Activated CD4-positive, alpha-beta memory T cell treated with anti-CD3 and anti-CD28 coated beads, Interleukin-2, amount 10 ng/mL, durations not matched to agents 7 days and 5 days (primary cell): ENCODE results near the gene SIL1. TPM values are rescaled to one million over a fixed set of nuclear protein-coding genes. Genes with fewer than 3 reads are reported as not detected.

Experiments used
- CTCF ChIA-PET: fragments of 350-600 bp; sonication (Branson Sonifier 250); formaldehyde crosslinking; loops from one replicate; lab custom pipeline; 2021; ENCODE audit warnings: antibody characterized with exemption, inconsistent platforms; lab: Charles Lee
- POLR2A ChIA-PET: fragments of 350-600 bp; sonication (Branson Sonifier 250); formaldehyde crosslinking; loops from one replicate; lab custom pipeline; 2021; ENCODE audit warnings: antibody characterized with exemption; lab: Charles Lee
- DNase-seq: peaks from one replicate; pipeline ENCODE4 v3.0.0-alpha.2; 2020
- H3K27ac Mint-ChIP-seq: one replicate; pipeline ENCODE4 v1.8.0; 2021; ENCODE audit warnings: mild to moderate bottlenecking, mixed read lengths
- H3K27me3 Mint-ChIP-seq: one replicate; pipeline ENCODE4 v1.8.0; 2021; ENCODE audit warnings: mixed read lengths
- H3K36me3 Mint-ChIP-seq: one replicate; pipeline ENCODE4 v1.8.0; 2021; ENCODE audit warnings: low read depth, mixed read lengths
- H3K4me1 Mint-ChIP-seq: one replicate; pipeline ENCODE4 v1.8.0; 2021; ENCODE audit warnings: mixed read lengths
- H3K4me3 Mint-ChIP-seq: one replicate; pipeline ENCODE4 v1.8.0; 2021; ENCODE audit warnings: mild to moderate bottlenecking, mixed read lengths
- H3K9me3 Mint-ChIP-seq: one replicate; pipeline ENCODE4 v1.8.0; 2021; ENCODE audit warnings: mixed read lengths
- total RNA-seq, 2 experiments: library from RNA; stranded (reverse); gene quantifications; one replicate each; pipeline ENCODE4 v1.2.3, GENCODE V29; 2021

SIL1 gene
- total RNA-seq, 2 experiments from 2014 or later = 23.1 to 39.7 TPM

DNA sequence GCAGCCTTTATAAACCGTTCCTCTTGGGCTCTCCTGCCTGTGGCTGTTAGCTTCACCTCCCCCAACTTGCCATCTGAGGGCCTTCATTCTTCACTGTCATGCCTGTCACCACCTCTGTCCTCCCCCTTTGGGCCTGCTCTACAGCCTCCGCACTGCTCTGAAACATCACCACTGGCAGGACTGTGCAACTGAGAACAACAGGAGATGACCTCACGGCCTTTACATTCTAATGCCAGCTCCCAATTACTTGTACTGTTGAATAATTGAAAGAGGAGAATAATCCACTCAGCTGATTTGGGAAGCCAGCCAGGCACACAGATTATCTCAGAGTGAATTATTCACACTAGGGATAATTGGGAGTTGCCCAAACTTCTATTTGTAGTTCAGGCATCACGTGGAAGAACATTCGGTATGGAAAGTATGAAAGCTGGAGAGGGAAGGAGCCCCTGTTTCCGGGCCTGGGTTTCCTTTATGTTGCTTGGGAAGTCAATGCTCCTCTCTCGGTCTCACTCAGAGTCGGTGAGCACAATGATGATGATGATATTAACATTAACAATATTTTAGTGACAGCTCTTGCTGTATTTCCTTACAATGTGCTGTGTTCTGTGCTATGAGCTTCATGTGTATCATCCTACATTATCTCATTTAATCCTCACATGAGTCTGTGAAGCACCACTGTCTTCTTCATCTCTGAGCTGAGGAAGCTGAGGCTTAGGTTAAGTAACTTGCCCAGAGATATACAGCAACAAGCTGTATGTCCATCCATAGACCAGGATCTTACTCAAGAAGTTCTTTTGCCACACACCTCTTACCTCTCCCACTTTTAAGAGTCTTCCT lies 223.7 kb downstream of the SIL1 start:
- ChIA-PET POLR2A (interaction anchor here (0.9 kb wide), 1 partner anchor 21 kb away, joined by 4 read pairs; no protein-coding TSS in a partner anchor), CTCF (no interaction called here)
- peaks cover 9% of the 10 kb centered on the region for H3K4me1 Mint-ChIP-seq

DNA sequence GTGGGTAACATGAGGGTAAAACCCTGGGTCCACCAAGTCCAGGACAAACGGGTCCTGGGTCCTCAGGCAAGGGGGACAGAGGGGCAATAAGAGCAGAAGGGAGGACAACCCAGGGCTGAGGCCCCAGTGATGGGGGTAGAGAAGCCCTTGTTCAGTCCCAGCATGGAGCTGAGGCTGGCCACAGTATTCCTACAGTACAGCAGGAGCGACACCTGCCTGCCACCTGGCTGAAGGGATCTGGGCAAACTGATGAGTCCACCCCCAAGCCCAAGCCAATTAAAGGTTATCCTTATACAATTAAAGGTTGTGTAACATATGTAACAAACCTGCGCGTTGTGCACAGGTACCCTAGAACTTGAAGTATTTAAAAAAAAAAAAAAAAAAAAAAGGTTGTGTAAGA lies 225.3 kb downstream of the SIL1 start:
- no peaks in the 10 kb centered on the region for H3K27me3 Mint-ChIP-seq
- no peaks in the 10 kb centered on the region for H3K4me1 Mint-ChIP-seq
- POLR2A ChIA-PET = no interaction called here
- H3K27ac Mint-ChIP-seq = no peak overlapping the region
- no peak overlapping the region for H3K4me3 Mint-ChIP-seq
- no peaks in the 10 kb centered on the region for H3K9me3 Mint-ChIP-seq
- H3K36me3 Mint-ChIP-seq = no peaks in the 10 kb centered on the region
- CTCF ChIA-PET = no interaction called here
- no peak for DNase-seq

More for the DNA sequence above, 223.7 kb downstream of the SIL1 start:
- no peak for DNase-seq
- Mint-ChIP-seq H3K4me3 (no peak overlapping the region), H3K36me3 (peaks cover 3% of the 10 kb centered on the region), H3K27ac (no peak overlapping the region), H3K9me3 (no peaks in the 10 kb centered on the region), H3K27me3 (no peaks in the 10 kb centered on the region)

DNA sequence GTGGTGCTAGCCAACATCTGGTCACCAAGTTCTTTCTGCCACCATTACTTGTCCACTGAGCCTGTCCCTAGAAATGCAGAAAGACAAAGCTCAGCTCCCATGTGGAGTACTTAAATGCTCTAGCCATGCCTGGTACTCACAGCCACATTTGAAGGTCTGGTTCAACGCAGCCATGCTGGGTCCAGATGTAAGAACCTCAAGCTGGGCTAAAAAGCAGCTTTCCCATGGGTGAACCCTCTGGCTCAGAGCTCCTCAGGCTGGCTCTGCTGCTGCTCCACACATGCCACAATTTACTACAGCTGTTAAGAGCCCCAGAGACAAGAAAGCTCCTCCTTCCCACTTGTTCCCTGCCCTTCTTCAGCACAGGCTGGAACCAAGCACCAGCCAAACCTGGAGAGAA lies 225.9 kb downstream of the SIL1 start:
- Mint-ChIP-seq H3K36me3 (no peaks in the 10 kb centered on the region), H3K27me3 (no peaks in the 10 kb centered on the region), H3K4me1 (no peaks in the 10 kb centered on the region), H3K9me3 (no peaks in the 10 kb centered on the region), H3K4me3 (no peak overlapping the region), H3K27ac (no peak overlapping the region)
- CTCF ChIA-PET = interaction anchor here (1.5 kb wide), 1 partner anchor 9 kb away, joined by 4 read pairs; no protein-coding TSS in a partner anchor
- no peak for DNase-seq
- POLR2A ChIA-PET = no interaction called here

DNA sequence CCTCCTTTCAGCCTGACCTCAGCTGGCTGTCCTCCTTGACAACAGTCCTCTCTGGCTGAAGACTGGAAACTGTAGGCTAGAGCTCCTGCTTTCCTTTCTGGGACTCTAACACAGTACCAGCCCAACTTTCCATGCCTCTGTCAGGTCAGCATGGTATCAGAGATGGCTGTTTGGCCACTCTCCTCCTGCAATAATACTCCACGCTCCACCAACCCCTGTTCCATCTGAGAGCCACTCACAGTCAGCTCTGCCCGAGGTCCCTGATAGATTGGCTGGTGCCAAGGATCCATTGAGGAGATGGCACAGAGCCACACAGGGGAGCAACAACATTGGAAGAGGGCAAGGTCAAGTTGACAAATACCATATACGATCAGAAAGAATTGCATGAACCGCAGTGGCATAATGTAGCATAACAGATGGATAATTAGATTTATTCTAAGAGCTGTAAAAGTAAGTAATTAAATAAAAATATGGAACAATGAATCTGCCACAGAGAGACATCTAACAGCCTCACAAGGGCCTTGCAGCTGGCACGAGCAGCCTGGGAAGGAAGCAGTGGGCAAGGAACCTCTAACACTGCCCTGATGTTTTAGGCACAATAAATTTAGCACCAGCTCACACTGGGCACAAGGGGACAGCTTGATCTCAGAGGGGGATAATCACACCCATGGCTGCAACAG lies 228.7 kb downstream of the SIL1 start:
- Mint-ChIP-seq H3K27ac (no peak overlapping the region), H3K27me3 (no peaks in the 10 kb centered on the region), H3K4me1 (no peaks in the 10 kb centered on the region), H3K4me3 (no peak overlapping the region), H3K36me3 (no peaks in the 10 kb centered on the region), H3K9me3 (no peaks in the 10 kb centered on the region)
- ChIA-PET CTCF (no interaction called here), POLR2A (no interaction called here)
- DNase-seq = no peak

DNA sequence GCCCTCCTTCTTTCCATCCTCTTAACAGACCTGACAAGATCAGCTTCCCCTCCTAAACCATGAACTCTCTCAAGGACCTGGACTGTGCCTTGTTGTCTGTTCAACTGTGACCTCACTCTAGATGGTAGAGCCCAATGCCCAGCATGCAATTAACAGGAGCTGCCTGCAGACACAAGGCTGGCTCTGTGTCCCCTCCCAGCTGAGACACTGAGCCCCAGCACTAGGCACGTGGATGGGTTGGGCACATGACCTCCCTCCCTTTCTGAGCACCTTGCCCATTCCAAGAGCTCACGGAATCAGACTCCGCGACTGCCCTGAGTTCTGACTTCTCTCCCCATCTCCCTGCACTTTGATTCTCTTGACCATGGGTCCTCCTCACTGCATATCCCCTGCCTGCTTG lies 229.6 kb downstream of the SIL1 start:
- Mint-ChIP-seq H3K4me3 (no peak overlapping the region), H3K27ac (no peak overlapping the region)
- POLR2A ChIA-PET = no interaction called here

DNA sequence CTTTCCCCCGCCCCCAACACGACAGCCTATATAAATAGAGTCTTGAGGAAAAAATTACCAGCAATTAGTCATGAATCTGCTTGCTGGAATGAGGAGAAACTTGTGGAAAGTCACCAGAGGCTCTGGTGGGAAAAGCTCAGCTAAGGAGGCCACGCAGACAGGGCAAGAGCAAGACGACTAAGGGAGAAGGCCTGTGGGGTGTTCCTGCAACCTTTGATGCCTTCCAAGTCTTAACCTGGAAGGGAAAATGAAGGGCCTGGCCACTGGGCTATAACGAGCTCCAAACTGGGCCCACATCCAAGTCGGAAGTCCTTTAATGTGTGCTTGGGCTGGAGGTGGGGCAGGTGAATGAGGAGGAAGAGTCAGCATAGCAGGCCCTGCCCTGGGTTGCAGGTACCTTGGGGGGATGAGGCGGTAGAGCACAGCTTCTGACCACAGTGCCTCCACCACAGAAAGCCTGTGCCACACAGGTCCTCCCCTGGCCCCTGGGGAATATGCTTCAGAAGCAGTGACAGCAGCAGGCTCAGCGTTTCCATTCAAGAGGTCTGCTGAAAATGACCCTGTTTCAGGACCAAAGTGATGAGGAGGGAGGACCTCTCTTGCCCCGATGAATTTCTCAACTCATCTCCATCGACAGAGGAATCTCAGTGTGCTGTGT lies 230.2 kb downstream of the SIL1 start:
- no peak for DNase-seq
- ChIA-PET CTCF (no interaction called here), POLR2A (no interaction called here)
- Mint-ChIP-seq H3K27me3 (no peaks in the 10 kb centered on the region), H3K27ac (no peak overlapping the region), H3K4me1 (no peaks in the 10 kb centered on the region), H3K9me3 (no peaks in the 10 kb centered on the region), H3K4me3 (no peak overlapping the region), H3K36me3 (no peaks in the 10 kb centered on the region)

More for the DNA sequence above, 229.6 kb downstream of the SIL1 start:
- DNase-seq = no peak
- no peaks in the 10 kb centered on the region for H3K9me3 Mint-ChIP-seq
- no peaks in the 10 kb centered on the region for H3K36me3 Mint-ChIP-seq
- H3K4me1 Mint-ChIP-seq = no peaks in the 10 kb centered on the region
- CTCF ChIA-PET = no interaction called here
- no peaks in the 10 kb centered on the region for H3K27me3 Mint-ChIP-seq

DNA sequence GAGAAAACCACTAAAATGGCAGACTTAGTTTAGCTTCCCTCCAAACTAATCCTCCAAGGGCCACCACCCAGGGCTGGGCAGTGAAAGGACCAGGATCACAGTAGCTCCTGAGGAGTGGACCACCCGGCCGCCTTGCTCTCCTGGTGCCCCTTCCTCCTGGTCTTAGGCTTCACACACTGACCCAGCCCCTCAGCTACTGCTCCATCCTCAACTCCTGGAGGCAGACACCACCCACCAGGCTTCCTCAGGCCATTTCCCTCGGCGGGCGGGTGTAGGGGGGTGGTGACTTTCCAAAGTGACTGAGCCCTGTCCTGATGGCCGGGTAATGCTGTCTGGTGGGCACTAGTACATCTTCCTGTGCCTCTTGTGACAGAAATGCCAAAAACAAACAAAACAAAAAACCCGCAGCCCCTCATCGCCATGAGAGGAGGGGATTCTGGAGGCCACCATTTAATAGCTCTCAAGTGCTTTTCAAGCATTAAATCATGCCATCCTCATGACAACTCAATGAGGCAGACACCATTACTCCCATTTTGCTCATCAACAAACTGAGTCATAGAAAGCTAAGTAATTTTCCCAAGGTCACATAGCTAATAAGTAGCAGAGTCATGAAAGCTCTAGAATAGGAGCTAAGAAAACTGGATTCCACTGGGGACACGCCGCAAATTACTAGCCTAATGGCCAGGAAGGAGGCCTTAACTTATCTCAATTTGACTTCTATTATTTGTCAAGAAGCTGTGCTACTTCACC lies 231.8 kb downstream of the SIL1 start:
- no peaks in the 10 kb centered on the region for H3K27me3 Mint-ChIP-seq
- H3K4me3 Mint-ChIP-seq = no peak overlapping the region
- no peaks in the 10 kb centered on the region for H3K9me3 Mint-ChIP-seq
- H3K27ac Mint-ChIP-seq = no peak overlapping the region
- CTCF ChIA-PET = interaction anchor here (1.1 kb wide), 1 partner anchor 387 kb away, joined by 4 read pairs; no protein-coding TSS in a partner anchor
- POLR2A ChIA-PET = no interaction called here
- DNase-seq = no peak
- no peaks in the 10 kb centered on the region for H3K36me3 Mint-ChIP-seq
- H3K4me1 Mint-ChIP-seq = no peaks in the 10 kb centered on the region

DNA sequence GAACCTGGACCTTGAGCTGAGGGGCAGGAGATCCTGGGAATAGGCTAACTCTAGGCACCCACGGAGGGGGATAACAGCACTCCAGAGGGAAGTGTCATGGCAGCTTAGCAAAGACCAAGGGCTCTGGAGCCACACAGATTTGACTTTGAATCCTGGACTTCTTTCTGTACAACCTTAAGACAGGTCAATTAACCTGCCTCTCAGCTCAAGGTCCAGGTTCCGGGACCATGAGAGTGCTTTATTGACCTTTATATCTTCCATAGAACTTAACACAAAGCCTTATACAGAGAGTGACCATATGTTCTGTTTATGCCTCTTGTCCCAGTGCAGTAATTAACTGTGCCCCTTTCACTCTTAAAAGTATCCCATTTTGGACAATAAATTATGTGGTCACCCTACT lies 232.5 kb downstream of the SIL1 start:
- Mint-ChIP-seq H3K9me3 (no peaks in the 10 kb centered on the region), H3K27ac (no peak overlapping the region), H3K27me3 (no peaks in the 10 kb centered on the region), H3K4me3 (no peak overlapping the region), H3K36me3 (no peaks in the 10 kb centered on the region), H3K4me1 (no peaks in the 10 kb centered on the region)
- ChIA-PET POLR2A (no interaction called here), CTCF (no interaction called here)
- DNase-seq = no peak

DNA sequence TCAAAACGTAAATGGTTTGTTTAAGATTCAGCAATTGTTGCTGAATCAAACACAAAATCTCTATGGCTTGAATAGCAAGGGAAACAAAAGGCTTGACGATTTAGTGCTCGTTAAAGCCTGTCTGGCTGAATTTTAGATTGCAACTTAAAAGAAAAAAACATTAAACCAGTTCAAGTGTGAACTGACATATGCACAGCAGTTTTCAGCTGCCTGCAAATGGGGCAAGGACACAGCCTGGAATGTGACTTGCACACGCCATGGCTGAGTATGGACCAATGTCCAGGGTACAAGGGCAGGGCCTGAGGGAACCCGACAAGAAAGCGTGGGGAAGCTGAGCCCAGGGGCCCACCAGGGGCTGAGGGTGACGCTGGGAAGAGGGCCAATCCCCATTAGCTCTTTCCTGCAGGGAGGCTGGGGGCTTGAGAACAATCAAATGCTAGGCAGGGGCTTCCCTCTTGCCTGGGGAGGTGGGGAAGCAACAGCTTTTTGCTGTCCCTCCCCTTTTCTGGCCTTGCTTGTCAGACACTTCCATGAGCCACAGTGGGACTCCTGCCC lies 233.4 kb downstream of the SIL1 start:
- no peak overlapping the region for H3K27ac Mint-ChIP-seq
- CTCF ChIA-PET = no interaction called here

DNA sequence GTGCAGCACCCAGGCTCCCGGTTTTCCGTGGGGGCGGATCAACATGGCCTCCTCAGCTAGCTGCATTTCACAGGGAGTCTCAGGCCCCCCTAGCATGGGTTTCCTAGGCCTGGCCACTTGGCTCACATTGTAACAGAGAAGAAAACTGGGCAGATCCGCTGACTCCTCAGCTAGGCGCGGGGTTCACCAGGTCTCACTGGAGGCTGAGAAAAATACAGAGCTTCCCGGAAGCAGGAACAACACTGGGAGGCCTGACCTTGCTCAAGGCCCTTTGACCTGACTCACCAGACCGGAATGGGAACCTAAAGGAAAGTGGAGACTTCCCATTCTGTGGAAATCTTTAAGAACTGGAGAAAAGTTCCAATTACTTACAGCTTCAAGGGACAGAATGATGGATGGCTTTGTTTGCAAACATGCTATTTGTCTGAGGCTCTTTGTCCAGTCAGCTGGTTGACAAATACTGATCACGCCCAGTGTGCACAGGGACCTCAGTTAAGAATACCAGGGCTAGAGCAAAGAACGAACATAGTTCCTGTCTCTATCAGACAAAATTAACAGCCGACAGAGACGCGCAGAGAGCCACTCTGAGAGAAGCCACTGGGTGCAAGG lies 234.3 kb downstream of the SIL1 start:
- no peak for DNase-seq
- Mint-ChIP-seq H3K4me3 (no peak overlapping the region), H3K27ac (no peak overlapping the region), H3K9me3 (no peaks in the 10 kb centered on the region), H3K36me3 (no peaks in the 10 kb centered on the region), H3K27me3 (no peaks in the 10 kb centered on the region), H3K4me1 (no peaks in the 10 kb centered on the region)
- ChIA-PET CTCF (no interaction called here), POLR2A (no interaction called here)

More for the DNA sequence above, 233.4 kb downstream of the SIL1 start:
- DNase-seq = no peak
- POLR2A ChIA-PET = no interaction called here
- Mint-ChIP-seq H3K9me3 (no peaks in the 10 kb centered on the region), H3K4me3 (no peak overlapping the region), H3K36me3 (no peaks in the 10 kb centered on the region), H3K27me3 (no peaks in the 10 kb centered on the region), H3K4me1 (no peaks in the 10 kb centered on the region)

DNA sequence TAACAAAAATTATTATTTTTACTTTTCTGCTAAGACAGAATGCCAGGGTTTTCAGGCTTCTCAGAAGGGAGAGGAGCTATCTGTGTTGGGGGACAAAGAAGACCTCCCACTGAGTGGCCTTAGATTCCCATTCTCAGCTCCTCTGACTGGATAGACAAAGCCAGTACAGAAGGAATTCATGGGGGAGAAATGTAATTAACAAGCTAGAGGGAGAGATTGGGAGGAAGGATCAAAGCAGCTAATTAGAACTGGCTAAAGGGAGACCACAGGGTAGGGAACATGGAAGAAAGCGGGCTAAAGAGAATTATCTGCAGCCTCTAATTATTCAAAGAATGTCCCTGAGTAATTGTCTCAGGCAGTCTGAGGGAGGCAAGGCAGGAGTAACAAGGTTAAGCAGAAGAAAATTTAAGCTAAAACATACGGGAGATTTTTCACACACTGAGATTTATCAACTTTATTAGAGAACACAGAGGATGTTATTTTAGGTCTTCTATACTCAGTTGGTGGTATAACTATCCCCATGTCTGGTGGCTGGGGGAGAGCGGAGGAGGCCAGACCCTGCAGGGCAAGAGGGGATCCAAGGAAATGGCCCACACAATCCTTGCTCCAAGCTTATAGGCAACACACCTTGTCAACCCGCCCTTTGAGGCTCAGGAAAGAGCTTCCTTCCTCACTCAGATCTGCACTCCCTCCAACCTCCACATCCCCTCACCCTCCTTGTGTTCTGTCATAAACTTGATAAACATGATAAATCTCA lies 235.4 kb downstream of the SIL1 start:
- Mint-ChIP-seq H3K4me1 (no peaks in the 10 kb centered on the region), H3K27me3 (no peaks in the 10 kb centered on the region), H3K4me3 (no peak overlapping the region), H3K9me3 (no peaks in the 10 kb centered on the region), H3K27ac (no peak overlapping the region), H3K36me3 (no peaks in the 10 kb centered on the region)
- CTCF ChIA-PET = no interaction called here
- no peak for DNase-seq
- POLR2A ChIA-PET = interaction anchor here (0.6 kb wide), 1 partner anchor 53 kb away, joined by 3 read pairs; no protein-coding TSS in a partner anchor

DNA sequence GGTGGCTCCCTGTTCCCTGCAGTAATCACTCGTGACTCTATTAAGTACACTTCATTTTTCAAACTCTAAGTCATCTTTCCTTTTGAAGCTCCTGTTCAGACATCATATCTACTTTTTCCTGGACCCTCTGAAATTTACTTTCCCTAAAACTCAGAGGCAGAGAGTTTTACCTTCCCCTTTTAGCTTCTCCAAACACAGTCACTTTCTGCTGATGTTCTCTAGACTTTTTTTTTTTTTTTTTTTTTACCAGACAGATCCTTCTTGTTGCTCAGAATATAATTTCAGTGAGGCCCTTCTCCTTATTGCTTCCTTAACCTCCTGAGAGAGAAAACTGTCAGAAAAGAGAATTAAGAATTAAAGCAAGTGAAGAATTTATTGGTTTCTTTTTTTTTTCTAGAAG lies 236.4 kb downstream of the SIL1 start:
- DNase-seq = no peak
- no peaks in the 10 kb centered on the region for H3K36me3 Mint-ChIP-seq
- H3K9me3 Mint-ChIP-seq = no peaks in the 10 kb centered on the region
- no peaks in the 10 kb centered on the region for H3K4me1 Mint-ChIP-seq
- no peak overlapping the region for H3K27ac Mint-ChIP-seq
- POLR2A ChIA-PET = no interaction called here
- H3K4me3 Mint-ChIP-seq = no peak overlapping the region
- CTCF ChIA-PET = no interaction called here
- no peaks in the 10 kb centered on the region for H3K27me3 Mint-ChIP-seq
